Activated CD4-positive, alpha-beta memory T cell treated with anti-CD3 and anti-CD28 coated beads, Interleukin-2, amount 10 ng/mL, durations not matched to agents 7 days and 5 days (primary cell): ENCODE measurements around the gene FNDC3B. TPM values are rescaled to one million over a fixed set of nuclear protein-coding genes. Genes with fewer than 3 reads are reported as not detected.

Experiments used
- CTCF ChIA-PET: fragments of 350-600 bp; sonication (Branson Sonifier 250); formaldehyde crosslinking; loops from one replicate; lab custom pipeline; 2021; ENCODE audit warnings: antibody characterized with exemption, inconsistent platforms; lab: Charles Lee
- POLR2A ChIA-PET: fragments of 350-600 bp; sonication (Branson Sonifier 250); formaldehyde crosslinking; loops from one replicate; lab custom pipeline; 2021; ENCODE audit warnings: antibody characterized with exemption; lab: Charles Lee
- DNase-seq: peaks from one replicate; pipeline ENCODE4 v3.0.0-alpha.2; 2020
- H3K27ac Mint-ChIP-seq: one replicate; pipeline ENCODE4 v1.8.0; 2021; ENCODE audit warnings: mild to moderate bottlenecking, mixed read lengths
- H3K27me3 Mint-ChIP-seq: one replicate; pipeline ENCODE4 v1.8.0; 2021; ENCODE audit warnings: mixed read lengths
- H3K36me3 Mint-ChIP-seq: one replicate; pipeline ENCODE4 v1.8.0; 2021; ENCODE audit warnings: low read depth, mixed read lengths
- H3K4me1 Mint-ChIP-seq: one replicate; pipeline ENCODE4 v1.8.0; 2021; ENCODE audit warnings: mixed read lengths
- H3K4me3 Mint-ChIP-seq: one replicate; pipeline ENCODE4 v1.8.0; 2021; ENCODE audit warnings: mild to moderate bottlenecking, mixed read lengths
- H3K9me3 Mint-ChIP-seq: one replicate; pipeline ENCODE4 v1.8.0; 2021; ENCODE audit warnings: mixed read lengths
- total RNA-seq, 2 experiments: library from RNA; stranded (reverse); gene quantifications; one replicate each; pipeline ENCODE4 v1.2.3, GENCODE V29; 2021

Gene FNDC3B
- total RNA-seq, 2 experiments from 2014 or later, result 21.6 to 21.8 TPM

GRCh38 chr3:172259111-172259541 lies 219.7 kb downstream of the FNDC3B start:
- DNase-seq, result no peak
- H3K36me3 Mint-ChIP-seq, result peaks cover 20% of the 10 kb centered on the region
- H3K4me3 Mint-ChIP-seq, result no peak overlapping the region
- ChIA-PET CTCF (no interaction called here), POLR2A (interaction anchor here (1.1 kb wide), 1 partner anchor 23 kb away, joined by 3 read pairs; no protein-coding TSS in a partner anchor)
- peaks cover 4% of the 10 kb centered on the region for H3K4me1 Mint-ChIP-seq
- no peaks in the 10 kb centered on the region for H3K9me3 Mint-ChIP-seq
- no peaks in the 10 kb centered on the region for H3K27me3 Mint-ChIP-seq
- no peak overlapping the region for H3K27ac Mint-ChIP-seq

- H3K9me3 Mint-ChIP-seq, result no peaks in the 10 kb centered on the region
- no peak overlapping the region for H3K4me3 Mint-ChIP-seq
- CTCF ChIA-PET, result no interaction called here
- POLR2A ChIA-PET, result interaction anchor here (1.1 kb wide), 1 partner anchor 22 kb away, joined by 3 read pairs; no protein-coding TSS in a partner anchor
- H3K27me3 Mint-ChIP-seq, result no peaks in the 10 kb centered on the region
- H3K36me3 Mint-ChIP-seq, result peaks cover 20% of the 10 kb centered on the region
- DNase-seq, result no peak
- H3K27ac Mint-ChIP-seq, result no peak overlapping the region
- H3K4me1 Mint-ChIP-seq, result peaks cover 1% of the 10 kb centered on the region
Observed at GRCh38 chr3:172259726-172260248, 220.4 kb downstream of the FNDC3B start.

GRCh38 chr3:172260381-172260780 lies 221.0 kb downstream of the FNDC3B start:
- Mint-ChIP-seq H3K4me3 (no peak overlapping the region), H3K4me1 (peaks cover 1% of the 10 kb centered on the region), H3K36me3 (peaks cover 17% of the 10 kb centered on the region), H3K27ac (no peak overlapping the region), H3K27me3 (no peaks in the 10 kb centered on the region), H3K9me3 (no peaks in the 10 kb centered on the region)
- DNase-seq, result no peak
- CTCF ChIA-PET, result no interaction called here
- POLR2A ChIA-PET, result interaction anchor here (1.1 kb wide), 1 partner anchor 21 kb away, joined by 3 read pairs; no protein-coding TSS in a partner anchor

- Mint-ChIP-seq H3K9me3 (no peaks in the 10 kb centered on the region), H3K4me1 (peaks cover 1% of the 10 kb centered on the region), H3K4me3 (no peak overlapping the region), H3K27me3 (no peaks in the 10 kb centered on the region), H3K36me3 (peaks cover 14% of the 10 kb centered on the region), H3K27ac (no peak overlapping the region)
- DNase-seq, result no peak
- ChIA-PET CTCF (no interaction called here), POLR2A (no interaction called here)
Observed at GRCh38 chr3:172261054-172261453, 221.7 kb downstream of the FNDC3B start.

GRCh38 chr3:172262991-172263608 lies 223.7 kb downstream of the FNDC3B start:
- no peaks in the 10 kb centered on the region for H3K27me3 Mint-ChIP-seq
- ChIA-PET CTCF (no interaction called here), POLR2A (no interaction called here)
- no peak overlapping the region for H3K27ac Mint-ChIP-seq
- no peaks in the 10 kb centered on the region for H3K9me3 Mint-ChIP-seq
- no peak for DNase-seq
- H3K4me1 Mint-ChIP-seq, result peaks cover 1% of the 10 kb centered on the region
- H3K4me3 Mint-ChIP-seq, result no peak overlapping the region
- peaks cover 10% of the 10 kb centered on the region for H3K36me3 Mint-ChIP-seq

GRCh38 chr3:172263781-172264486 lies 224.6 kb downstream of the FNDC3B start:
- H3K36me3 Mint-ChIP-seq, result peaks cover 10% of the 10 kb centered on the region
- peaks cover 1% of the 10 kb centered on the region for H3K4me1 Mint-ChIP-seq
- H3K4me3 Mint-ChIP-seq, result no peak overlapping the region
- CTCF ChIA-PET, result no interaction called here
- no peaks in the 10 kb centered on the region for H3K9me3 Mint-ChIP-seq
- no peaks in the 10 kb centered on the region for H3K27me3 Mint-ChIP-seq
- POLR2A ChIA-PET, result no interaction called here
- no peak for DNase-seq
- no peak overlapping the region for H3K27ac Mint-ChIP-seq

- ChIA-PET CTCF (interaction anchor here (0.5 kb wide), 1 partner anchor 157 kb away, joined by 4 read pairs; no protein-coding TSS in a partner anchor), POLR2A (no interaction called here)
- Mint-ChIP-seq H3K36me3 (peaks cover 11% of the 10 kb centered on the region), H3K4me3 (no peak overlapping the region), H3K4me1 (no peaks in the 10 kb centered on the region), H3K9me3 (no peaks in the 10 kb centered on the region), H3K27me3 (no peaks in the 10 kb centered on the region), H3K27ac (no peak overlapping the region)
- no peak for DNase-seq
Observed at GRCh38 chr3:172266103-172266502, 226.7 kb downstream of the FNDC3B start.

- Mint-ChIP-seq H3K27me3 (no peaks in the 10 kb centered on the region), H3K4me1 (no peaks in the 10 kb centered on the region), H3K27ac (no peak overlapping the region), H3K4me3 (no peak overlapping the region), H3K9me3 (no peaks in the 10 kb centered on the region), H3K36me3 (peaks cover 4% of the 10 kb centered on the region)
- CTCF ChIA-PET, result no interaction called here
- POLR2A ChIA-PET, result no interaction called here
- no peak for DNase-seq
Observed at GRCh38 chr3:172268425-172268824, 229.0 kb downstream of the FNDC3B start.

GRCh38 chr3:172268868-172269267 lies 229.5 kb downstream of the FNDC3B start:
- no peaks in the 10 kb centered on the region for H3K27me3 Mint-ChIP-seq
- no peak overlapping the region for H3K4me3 Mint-ChIP-seq
- H3K9me3 Mint-ChIP-seq, result no peaks in the 10 kb centered on the region
- no peaks in the 10 kb centered on the region for H3K4me1 Mint-ChIP-seq
- no peak for DNase-seq
- ChIA-PET POLR2A (no interaction called here), CTCF (no interaction called here)
- no peak overlapping the region for H3K27ac Mint-ChIP-seq
- peaks cover 4% of the 10 kb centered on the region for H3K36me3 Mint-ChIP-seq

GRCh38 chr3:172270557-172271166 lies 231.3 kb downstream of the FNDC3B start:
- Mint-ChIP-seq H3K36me3 (peaks cover 4% of the 10 kb centered on the region), H3K27me3 (no peaks in the 10 kb centered on the region), H3K9me3 (no peaks in the 10 kb centered on the region), H3K4me1 (no peaks in the 10 kb centered on the region), H3K4me3 (no peak overlapping the region), H3K27ac (no peak overlapping the region)
- ChIA-PET POLR2A (no interaction called here), CTCF (no interaction called here)
- DNase-seq, result no peak

GRCh38 chr3:172271386-172271976 lies 232.1 kb downstream of the FNDC3B start:
- ChIA-PET CTCF (no interaction called here), POLR2A (no interaction called here)
- H3K4me3 Mint-ChIP-seq, result no peak overlapping the region
- peaks cover 4% of the 10 kb centered on the region for H3K36me3 Mint-ChIP-seq
- no peak for DNase-seq
- H3K27me3 Mint-ChIP-seq, result no peaks in the 10 kb centered on the region
- H3K27ac Mint-ChIP-seq, result no peak overlapping the region
- H3K9me3 Mint-ChIP-seq, result no peaks in the 10 kb centered on the region
- H3K4me1 Mint-ChIP-seq, result no peaks in the 10 kb centered on the region

- DNase-seq, result no peak
- ChIA-PET POLR2A (no interaction called here), CTCF (interaction anchor here (1.2 kb wide), 1 partner anchor 60 kb away, joined by 3 read pairs; no protein-coding TSS in a partner anchor)
- Mint-ChIP-seq H3K4me3 (no peak overlapping the region), H3K4me1 (no peaks in the 10 kb centered on the region), H3K27me3 (no peaks in the 10 kb centered on the region), H3K36me3 (peaks cover 4% of the 10 kb centered on the region), H3K27ac (no peak overlapping the region), H3K9me3 (no peaks in the 10 kb centered on the region)
Observed at GRCh38 chr3:172272698-172273097, 233.3 kb downstream of the FNDC3B start.

GRCh38 chr3:172273378-172273777 lies 234.0 kb downstream of the FNDC3B start:
- ChIA-PET POLR2A (no interaction called here), CTCF (interaction anchor here (1.2 kb wide), 1 partner anchor 59 kb away, joined by 3 read pairs; no protein-coding TSS in a partner anchor)

More at GRCh38 chr3:172273378-172273777, 234.0 kb downstream of the FNDC3B start:
- no peaks in the 10 kb centered on the region for H3K9me3 Mint-ChIP-seq
- H3K4me1 Mint-ChIP-seq, result no peaks in the 10 kb centered on the region
- DNase-seq, result no peak
- no peak overlapping the region for H3K4me3 Mint-ChIP-seq
- H3K36me3 Mint-ChIP-seq, result peaks cover 4% of the 10 kb centered on the region
- H3K27me3 Mint-ChIP-seq, result no peaks in the 10 kb centered on the region
- H3K27ac Mint-ChIP-seq, result no peak overlapping the region
